NB4 (cell line): Measurements from ENCODE around the gene RHBDD3.

Experiments used
- DNase-seq: peaks from one replicate; pipeline ENCODE4 v3.0.0; 2010; ENCODE audit warnings: low read depth
- H3K4me3 ChIP-seq: one replicate; pipeline ENCODE4 v1.5.1; 2011; ENCODE audit warnings: mild to moderate bottlenecking, low read depth, low read length, moderate library complexity
- CTCF ChIP-seq: IDR thresholded peaks from one replicate; pipeline ENCODE4 v1.5.1; 2012; ENCODE audit warnings: low read depth, low read length
- MAX ChIP-seq: IDR thresholded peaks from 2 replicates; pipeline ENCODE4 v1.6.1; 2011; ENCODE audit warnings: low read depth, low read length
- MYC ChIP-seq: IDR thresholded peaks from 2 replicates; pipeline ENCODE4 v1.6.1; 2011; ENCODE audit warnings: low read depth, low read length
- POLR2A ChIP-seq: IDR thresholded peaks from 2 replicates; pipeline ENCODE4 v1.6.1; 2011; ENCODE audit warnings: mild to moderate bottlenecking; ENCODE audit not compliant: insufficient read length; ENCODE audit errors: extremely low read depth

The RHBDD3 gene

GRCh38 chr22:29233277-29233877, 34.4 kb downstream of the RHBDD3 start:
- no peak overlapping the region for H3K4me3 ChIP-seq
- DNase-seq: no peak
- no peak for TF ChIP-seq MYC
- TF ChIP-seq CTCF: no peak
- TF ChIP-seq POLR2A: no peak
- TF ChIP-seq MAX: no peak

- H3K4me3 ChIP-seq: no peak overlapping the region
- TF ChIP-seq CTCF: no peak
- no peak for TF ChIP-seq MAX
- TF ChIP-seq MYC: no peak
- no peak for TF ChIP-seq POLR2A
- DNase-seq: no peak
Observed at GRCh38 chr22:29231971-29232959, 35.5 kb downstream of the RHBDD3 start.

- no peak for DNase-seq
- no peak for TF ChIP-seq POLR2A
- TF ChIP-seq MYC: no peak
- no peak for TF ChIP-seq MAX
- TF ChIP-seq CTCF: no peak
- no peak overlapping the region for H3K4me3 ChIP-seq
Observed at GRCh38 chr22:29230972-29231875, 36.6 kb downstream of the RHBDD3 start.

GRCh38 chr22:29226351-29226981, 41.3 kb downstream of the RHBDD3 start:
- H3K4me3 ChIP-seq: no peak overlapping the region
- TF ChIP-seq MAX: no peak
- no peak for TF ChIP-seq MYC
- no peak for TF ChIP-seq POLR2A
- TF ChIP-seq CTCF: no peak
- DNase-seq: no peak

- no peak overlapping the region for H3K4me3 ChIP-seq
- TF ChIP-seq POLR2A: no peak
- no peak for TF ChIP-seq CTCF
- no peak for TF ChIP-seq MAX
- TF ChIP-seq MYC: no peak
- DNase-seq: no peak
Observed at GRCh38 chr22:29225422-29226090, 42.2 kb downstream of the RHBDD3 start.
